ENCODE data around the gene MYL11.

GRCh38 chr16:30361180-30361579 lies 13.4 kb upstream of the MYL11 start:
- TF ChIP-seq ARNT (IDR thresholded peaks at IDR 0.05) (no peak), ELF4 (IDR thresholded peaks at IDR 0.05) (no peak), HDGF (IDR thresholded peaks at IDR 0.05; ENCODE audit: borderline replicate concordance) (no peak), SUZ12 (IDR thresholded peaks at IDR 0.05) (no peak), SP1 (IDR thresholded peaks at IDR 0.05) (no peak), FOXK2 (IDR thresholded peaks at IDR 0.05) (no peak), CTBP1 (IDR thresholded peaks at IDR 0.05; ENCODE audit: borderline replicate concordance) (no peak), FOXM1 (IDR thresholded peaks at IDR 0.05; ENCODE audit: borderline replicate concordance) (no peak), NFRKB (IDR thresholded peaks at IDR 0.05) (no peak), BHLHE40 (IDR thresholded peaks at IDR 0.05; ENCODE audit: borderline replicate concordance) (no peak)

All from HEK293T (cell line).